ENCODE measurements around the gene RTP3.

GRCh38 chr3:46448721-46449120 is 49.1 kb upstream of the RTP3 start:
- TF ChIP-seq GABPA (IDR thresholded peaks at IDR 0.05; ENCODE audit: low read depth) (no peak), EZH2phosphoT487 (IDR thresholded peaks at IDR 0.05; ENCODE audit: borderline replicate concordance, low read depth) (no peak), CTCF (IDR thresholded peaks at IDR 0.05) (no peak), FOXM1 (IDR thresholded peaks at IDR 0.05; ENCODE audit: low read depth) (no peak), NFIC (IDR thresholded peaks at IDR 0.05; ENCODE audit: borderline replicate concordance) (no peak), POLR2AphosphoS5 (IDR thresholded peaks at IDR 0.05; ENCODE audit: low read depth, low read length) (no peak), JUND (IDR thresholded peaks at IDR 0.05) (no peak), NRF1 (IDR thresholded peaks at IDR 0.05; ENCODE audit: low read depth, low read length) (no peak), SIN3A (IDR thresholded peaks at IDR 0.05; ENCODE audit: borderline replicate concordance, low read depth, low read length) (no peak), USF2 (IDR thresholded peaks at IDR 0.05; ENCODE audit: borderline replicate concordance, low read depth, low read length) (no peak), ELF1 (IDR thresholded peaks at IDR 0.05) (no peak), MEF2A (IDR thresholded peaks at IDR 0.05; ENCODE audit: borderline replicate concordance, low read depth) (no peak)
- TF ChIP-seq, protein P1, sequence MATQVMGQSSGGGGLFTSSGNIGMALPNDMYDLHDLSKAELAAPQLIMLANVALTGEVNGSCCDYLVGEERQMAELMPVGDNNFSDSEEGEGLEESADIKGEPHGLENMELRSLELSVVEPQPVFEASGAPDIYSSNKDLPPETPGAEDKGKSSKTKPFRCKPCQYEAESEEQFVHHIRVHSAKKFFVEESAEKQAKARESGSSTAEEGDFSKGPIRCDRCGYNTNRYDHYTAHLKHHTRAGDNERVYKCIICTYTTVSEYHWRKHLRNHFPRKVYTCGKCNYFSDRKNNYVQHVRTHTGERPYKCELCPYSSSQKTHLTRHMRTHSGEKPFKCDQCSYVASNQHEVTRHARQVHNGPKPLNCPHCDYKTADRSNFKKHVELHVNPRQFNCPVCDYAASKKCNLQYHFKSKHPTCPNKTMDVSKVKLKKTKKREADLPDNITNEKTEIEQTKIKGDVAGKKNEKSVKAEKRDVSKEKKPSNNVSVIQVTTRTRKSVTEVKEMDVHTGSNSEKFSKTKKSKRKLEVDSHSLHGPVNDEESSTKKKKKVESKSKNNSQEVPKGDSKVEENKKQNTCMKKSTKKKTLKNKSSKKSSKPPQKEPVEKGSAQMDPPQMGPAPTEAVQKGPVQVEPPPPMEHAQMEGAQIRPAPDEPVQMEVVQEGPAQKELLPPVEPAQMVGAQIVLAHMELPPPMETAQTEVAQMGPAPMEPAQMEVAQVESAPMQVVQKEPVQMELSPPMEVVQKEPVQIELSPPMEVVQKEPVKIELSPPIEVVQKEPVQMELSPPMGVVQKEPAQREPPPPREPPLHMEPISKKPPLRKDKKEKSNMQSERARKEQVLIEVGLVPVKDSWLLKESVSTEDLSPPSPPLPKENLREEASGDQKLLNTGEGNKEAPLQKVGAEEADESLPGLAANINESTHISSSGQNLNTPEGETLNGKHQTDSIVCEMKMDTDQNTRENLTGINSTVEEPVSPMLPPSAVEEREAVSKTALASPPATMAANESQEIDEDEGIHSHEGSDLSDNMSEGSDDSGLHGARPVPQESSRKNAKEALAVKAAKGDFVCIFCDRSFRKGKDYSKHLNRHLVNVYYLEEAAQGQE (IDR thresholded peaks at IDR 0.05; ENCODE audit: low read depth, low read length): no peak
- TF ChIP-seq, protein P2, sequence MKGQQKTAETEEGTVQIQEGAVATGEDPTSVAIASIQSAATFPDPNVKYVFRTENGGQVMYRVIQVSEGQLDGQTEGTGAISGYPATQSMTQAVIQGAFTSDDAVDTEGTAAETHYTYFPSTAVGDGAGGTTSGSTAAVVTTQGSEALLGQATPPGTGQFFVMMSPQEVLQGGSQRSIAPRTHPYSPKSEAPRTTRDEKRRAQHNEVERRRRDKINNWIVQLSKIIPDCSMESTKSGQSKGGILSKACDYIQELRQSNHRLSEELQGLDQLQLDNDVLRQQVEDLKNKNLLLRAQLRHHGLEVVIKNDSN (IDR thresholded peaks at IDR 0.05; ENCODE audit: borderline replicate concordance, low read depth): no peak
